GM23338 (cell line): ENCODE measurements around the gene HECTD3. TPM values are rescaled to one million over a fixed set of nuclear protein-coding genes. Genes with fewer than 3 reads are reported as not detected.

Experiments used
- ATAC-seq: fragments of 200-7000 bp; cut with Tn5 transposase; 3 replicates; pipeline ENCODE4 v1.9.1; 2020
- DNase-seq: peaks from one replicate; pipeline ENCODE4 v3.0.0-alpha.2; 2015; ENCODE audit warnings: low spot score
- H2AFZ ChIP-seq: fragments of 200-600 bp; sonication (generic); 2 replicates; pipeline ENCODE4 v1.8.0; 2016; ENCODE audit warnings: antibody characterized with exemption, mild to moderate bottlenecking, moderate library complexity
- H3F3A ChIP-seq: fragments of 200-600 bp; sonication (generic); replicated peaks from 2 replicates; pipeline ENCODE4 v1.8.0; 2017; ENCODE audit warnings: antibody characterized with exemption, mixed run types, low read depth
- H3K27ac ChIP-seq: fragments of 200-600 bp; sonication (generic); 2 replicates; pipeline ENCODE4 v1.6.1; 2016; ENCODE audit warnings: low read depth
- H3K27me3 ChIP-seq: fragments of 200-600 bp; sonication (generic); 2 replicates; pipeline ENCODE4 v1.8.0; 2016; ENCODE audit warnings: mild to moderate bottlenecking, mixed run types, moderate library complexity; ENCODE audit not compliant: insufficient read depth
- H3K36me3 ChIP-seq: fragments of 200-600 bp; sonication (generic); 2 replicates; pipeline ENCODE4 v1.8.0; 2016; ENCODE audit warnings: mild to moderate bottlenecking; ENCODE audit not compliant: insufficient read depth
- H3K4me1 ChIP-seq: fragments of 200-600 bp; sonication (generic); 2 replicates; pipeline ENCODE4 v1.8.0; 2016; ENCODE audit warnings: mild to moderate bottlenecking, moderate library complexity; ENCODE audit not compliant: insufficient read depth
- H3K4me2 ChIP-seq: fragments of 200-600 bp; sonication (generic); 2 replicates; pipeline ENCODE4 v1.7.1; 2017; ENCODE audit warnings: mixed run types
- H3K4me3 ChIP-seq: fragments of 200-600 bp; sonication (generic); 2 replicates; pipeline ENCODE4 v1.6.1; 2016; ENCODE audit warnings: mixed run types
- H3K79me2 ChIP-seq: fragments of 200-600 bp; sonication (generic); replicated peaks from 2 replicates; pipeline ENCODE4 v1.8.0; 2017; ENCODE audit warnings: mild to moderate bottlenecking; ENCODE audit not compliant: insufficient read depth
- H3K9me2 ChIP-seq: fragments of 200-600 bp; sonication (generic); 2 replicates; pipeline ENCODE4 v1.8.0; 2017; ENCODE audit not compliant: insufficient read depth
- H4K20me1 ChIP-seq: fragments of 200-600 bp; sonication (generic); replicated peaks from 2 replicates; pipeline ENCODE4 v1.8.0; 2017; ENCODE audit warnings: mild to moderate bottlenecking; ENCODE audit not compliant: insufficient read depth
- H3K27ac Mint-ChIP-seq: 2 replicates; pipeline ENCODE4 v1.8.0; 2020; ENCODE audit warnings: inconsistent platforms, mild to moderate bottlenecking, moderate library complexity, mixed read lengths
- H3K27me3 Mint-ChIP-seq: 3 replicates; pipeline ENCODE4 v1.8.0; 2022; ENCODE audit warnings: low read depth, mild to moderate bottlenecking, moderate library complexity, mixed read lengths, inconsistent platforms; ENCODE audit not compliant: insufficient read depth, poor library complexity
- H3K36me3 Mint-ChIP-seq: 3 replicates; pipeline ENCODE4 v1.8.0; 2021; ENCODE audit warnings: low read depth, mild to moderate bottlenecking, inconsistent platforms, moderate library complexity, mixed read lengths
- H3K4me1 Mint-ChIP-seq: 3 replicates; pipeline ENCODE4 v1.8.0; 2020; ENCODE audit warnings: mild to moderate bottlenecking, inconsistent platforms, mixed read lengths
- H3K4me3 Mint-ChIP-seq: 3 replicates; pipeline ENCODE4 v1.8.0; 2021; ENCODE audit warnings: moderate library complexity, mild to moderate bottlenecking, inconsistent platforms, mixed read lengths
- H3K9me3 Mint-ChIP-seq: 3 replicates; pipeline ENCODE4 v1.8.0; 2020; ENCODE audit warnings: moderate library complexity, mild to moderate bottlenecking, inconsistent platforms, mixed read lengths
- CREB1 ChIP-seq: fragments of 250-450 bp; sonication (Bioruptor Pico); IDR thresholded peaks from 2 replicates; pipeline ENCODE4 v1.5.0; 2020; ENCODE audit warnings: low read depth, mild to moderate bottlenecking, moderate library complexity
- EZH2 ChIP-seq: fragments of 200-600 bp; sonication (generic); IDR thresholded peaks from one replicate; pipeline ENCODE4 v1.8.0; 2017; ENCODE audit warnings: antibody characterized with exemption, mild to moderate bottlenecking, low read depth; ENCODE audit not compliant: unreplicated experiment
- EZH2phosphoT487 ChIP-seq: fragments of 200-600 bp; sonication (generic); IDR thresholded peaks from one replicate; pipeline ENCODE4 v1.8.1; 2018; ENCODE audit warnings: antibody characterized with exemption; ENCODE audit not compliant: unreplicated experiment
- JUNB ChIP-seq: IDR thresholded peaks from one replicate; pipeline ENCODE4 v1.6.1; 2016; ENCODE audit warnings: antibody characterized with exemption; ENCODE audit not compliant: unreplicated experiment
- NANOG ChIP-seq: IDR thresholded peaks from 2 replicates; pipeline ENCODE4 v1.6.1; 2016; ENCODE audit warnings: antibody characterized with exemption, borderline replicate concordance
- POLR2AphosphoS5 ChIP-seq: IDR thresholded peaks from 2 replicates; pipeline ENCODE4 v1.6.1; 2016; ENCODE audit warnings: antibody characterized with exemption, low read depth
- REST ChIP-seq: IDR thresholded peaks from one replicate; pipeline ENCODE4 v1.6.1; 2018; ENCODE audit warnings: antibody characterized with exemption; ENCODE audit not compliant: unreplicated experiment
- STAT1 ChIP-seq: IDR thresholded peaks from one replicate; pipeline ENCODE4 v1.6.1; 2016; ENCODE audit warnings: antibody characterized with exemption; ENCODE audit not compliant: unreplicated experiment
- ZNF114 ChIP-seq: fragments of 250-450 bp; sonication (Bioruptor Pico); IDR thresholded peaks from 2 replicates; pipeline ENCODE4 v1.5.0; 2020; ENCODE audit warnings: mild to moderate bottlenecking, moderate library complexity
- ZNF331 ChIP-seq: fragments of 250-450 bp; sonication (Bioruptor Pico); IDR thresholded peaks from 2 replicates; pipeline ENCODE4 v1.5.0; 2020; ENCODE audit warnings: low read depth, mild to moderate bottlenecking, moderate library complexity
- ZNF462 ChIP-seq: fragments of 250-450 bp; sonication (Bioruptor Pico); IDR thresholded peaks from 2 replicates; pipeline ENCODE4 v1.5.0; 2020; ENCODE audit warnings: mild to moderate bottlenecking, moderate library complexity
- polyA plus RNA-seq: library from polyadenylated mRNA; unstranded; fragments of >200 nt; fragmentation: Nextera tagmentation; extraction: Ambion mirVana; gene quantifications from 2 replicates; pipeline ENCODE4 v1.2.1, GENCODE V29; 2016
- total RNA-seq: library from RNA; depleted of rRNA; stranded (reverse); fragments of >200 nt; shearing (Covaris generic); gene quantifications from 2 replicates; pipeline ENCODE4 v1.2.3, GENCODE V29; 2014
- TF ChIP-seq, protein P1 (sequence below): IDR thresholded peaks from 2 replicates; pipeline ENCODE4 v1.6.1; 2016; ENCODE audit warnings: antibody characterized with exemption
- TF ChIP-seq, protein P2 (sequence below), 2 experiments: fragments of 200-600 bp in 1 of 2; sonication (generic) in 1 of 2; conservative IDR thresholded peaks; 2 replicates each; pipeline versions ENCODE4 v1.5.1 to v1.6.1; 2016 to 2017; ENCODE audit warnings: antibody characterized with exemption in 2 of 2, low read depth in 2 of 2, mild to moderate bottlenecking in 2 of 2, moderate library complexity in 1 of 2

Gene HECTD3
- total and polyA plus RNA-seq, 2 experiments from 2014 or later, result 13.1 to 31.4 TPM

DNA sequence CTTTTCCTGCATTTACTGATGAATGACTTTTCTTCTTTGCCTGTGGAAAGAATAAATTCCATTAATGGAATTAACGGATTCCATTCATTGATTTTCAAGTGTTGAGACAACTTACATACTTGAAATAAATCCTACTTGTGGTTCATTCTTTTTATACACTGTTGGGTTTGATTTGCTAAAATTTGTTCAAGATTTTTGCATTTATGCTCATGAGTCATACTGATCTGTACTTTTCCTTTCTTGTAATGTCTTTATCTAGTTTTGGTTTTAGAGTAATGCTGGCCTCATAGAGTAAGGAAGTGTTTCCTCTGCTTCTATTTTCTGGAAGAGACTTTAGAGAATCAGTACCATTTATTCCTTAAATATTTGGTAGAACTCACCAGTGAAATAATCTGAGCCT is 15.3 kb upstream of the HECTD3 start:
- Mint-ChIP-seq H3K27ac (no peak overlapping the region), H3K27me3 (peaks cover 5% of the 10 kb centered on the region), H3K4me1 (no peaks in the 10 kb centered on the region), H3K4me3 (no peak overlapping the region), H3K9me3 (no peaks in the 10 kb centered on the region), H3K36me3 (no peaks in the 10 kb centered on the region)
- H3K4me3 ChIP-seq, result no peak overlapping the region
- DNase-seq (no peak), ATAC-seq (no peak)
- H3K4me1 ChIP-seq, result no peaks in the 10 kb centered on the region
- no peak overlapping the region for H3K27ac ChIP-seq
- no peaks in the 10 kb centered on the region for H3K36me3 ChIP-seq
- no peaks in the 10 kb centered on the region for H4K20me1 ChIP-seq
- no peaks in the 10 kb centered on the region for H3F3A ChIP-seq
- H3K27me3 ChIP-seq, result no peaks in the 10 kb centered on the region
- no peaks in the 10 kb centered on the region for H3K79me2 ChIP-seq
- no peak overlapping the region for H2AFZ ChIP-seq
- no peaks in the 10 kb centered on the region for H3K9me2 ChIP-seq
- no peak overlapping the region for H3K4me2 ChIP-seq
- TF ChIP-seq ZNF462 (CRISPR knock-in tag) (no peak), CREB1 (CRISPR knock-in tag) (no peak), REST (no peak), NANOG (no peak), EZH2 (no peak), EZH2phosphoT487 (no peak), JUNB (no peak), STAT1 (no peak), ZNF114 (CRISPR knock-in tag) (no peak), ZNF331 (CRISPR knock-in tag) (no peak), POLR2AphosphoS5 (no peak)
- TF ChIP-seq, protein P1, sequence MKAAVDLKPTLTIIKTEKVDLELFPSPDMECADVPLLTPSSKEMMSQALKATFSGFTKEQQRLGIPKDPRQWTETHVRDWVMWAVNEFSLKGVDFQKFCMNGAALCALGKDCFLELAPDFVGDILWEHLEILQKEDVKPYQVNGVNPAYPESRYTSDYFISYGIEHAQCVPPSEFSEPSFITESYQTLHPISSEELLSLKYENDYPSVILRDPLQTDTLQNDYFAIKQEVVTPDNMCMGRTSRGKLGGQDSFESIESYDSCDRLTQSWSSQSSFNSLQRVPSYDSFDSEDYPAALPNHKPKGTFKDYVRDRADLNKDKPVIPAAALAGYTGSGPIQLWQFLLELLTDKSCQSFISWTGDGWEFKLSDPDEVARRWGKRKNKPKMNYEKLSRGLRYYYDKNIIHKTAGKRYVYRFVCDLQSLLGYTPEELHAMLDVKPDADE, result no peak
- TF ChIP-seq, protein P2, sequence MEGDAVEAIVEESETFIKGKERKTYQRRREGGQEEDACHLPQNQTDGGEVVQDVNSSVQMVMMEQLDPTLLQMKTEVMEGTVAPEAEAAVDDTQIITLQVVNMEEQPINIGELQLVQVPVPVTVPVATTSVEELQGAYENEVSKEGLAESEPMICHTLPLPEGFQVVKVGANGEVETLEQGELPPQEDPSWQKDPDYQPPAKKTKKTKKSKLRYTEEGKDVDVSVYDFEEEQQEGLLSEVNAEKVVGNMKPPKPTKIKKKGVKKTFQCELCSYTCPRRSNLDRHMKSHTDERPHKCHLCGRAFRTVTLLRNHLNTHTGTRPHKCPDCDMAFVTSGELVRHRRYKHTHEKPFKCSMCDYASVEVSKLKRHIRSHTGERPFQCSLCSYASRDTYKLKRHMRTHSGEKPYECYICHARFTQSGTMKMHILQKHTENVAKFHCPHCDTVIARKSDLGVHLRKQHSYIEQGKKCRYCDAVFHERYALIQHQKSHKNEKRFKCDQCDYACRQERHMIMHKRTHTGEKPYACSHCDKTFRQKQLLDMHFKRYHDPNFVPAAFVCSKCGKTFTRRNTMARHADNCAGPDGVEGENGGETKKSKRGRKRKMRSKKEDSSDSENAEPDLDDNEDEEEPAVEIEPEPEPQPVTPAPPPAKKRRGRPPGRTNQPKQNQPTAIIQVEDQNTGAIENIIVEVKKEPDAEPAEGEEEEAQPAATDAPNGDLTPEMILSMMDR (conservative IDR thresholded peaks at IDR 0.05; ENCODE audit: low read depth in 2 of 2), result no peak
